Fibroblast of skin of right quadriceps (primary cell): Measurements from ENCODE around the gene NME1.
"Not testable (repeated sequence)": the region's sequence is repeated elsewhere in the genome, so short reads cannot be mapped to it uniquely, and the experiment has no call there.

ENCODE experiments used
- DNase-seq: peaks from one replicate; pipeline ENCODE4 v3.0.0-alpha.2; 2013

Gene NME1

DNA sequence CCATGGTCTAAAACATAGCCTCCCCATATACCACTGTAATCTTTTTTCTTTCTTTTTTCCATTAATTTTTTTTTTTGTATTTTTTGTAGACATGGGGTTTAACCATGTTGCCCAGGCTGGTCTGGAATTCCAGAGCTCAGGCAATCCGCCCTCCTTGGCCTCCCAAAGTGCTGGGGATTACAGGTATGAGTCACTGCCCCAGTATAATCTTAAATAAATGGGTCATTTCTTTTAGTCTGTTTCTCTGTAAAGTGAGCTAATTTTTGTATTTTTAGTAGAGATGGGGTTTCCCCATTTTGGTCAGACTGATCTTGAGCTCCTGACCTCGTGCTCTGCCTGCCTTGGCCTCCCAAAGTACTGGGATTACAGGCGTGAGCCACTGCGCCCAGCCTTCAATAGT is 5.7 kb upstream of the NME1 start:
- DNase-seq = no peak

DNA sequence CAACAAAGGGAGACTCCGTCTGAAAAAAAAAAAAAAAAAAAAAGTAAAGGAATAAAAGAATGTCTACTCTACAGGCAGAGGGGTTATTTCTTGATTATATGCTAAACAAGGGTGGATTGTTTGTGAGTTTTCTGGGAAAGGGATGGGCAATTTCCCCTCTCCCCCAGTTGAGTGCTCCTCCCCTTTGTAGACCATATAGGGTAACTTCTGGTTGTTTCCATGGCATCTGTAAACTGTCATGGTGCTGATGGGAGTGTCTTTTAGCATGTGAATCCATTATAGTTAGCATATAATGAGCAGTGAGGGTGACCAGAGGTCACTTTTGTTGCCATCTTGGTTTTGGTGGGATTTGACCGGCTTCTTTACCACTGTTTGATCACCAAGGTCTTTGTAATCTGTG is 4.2 kb upstream of the NME1 start:
- DNase-seq = no peak

DNA sequence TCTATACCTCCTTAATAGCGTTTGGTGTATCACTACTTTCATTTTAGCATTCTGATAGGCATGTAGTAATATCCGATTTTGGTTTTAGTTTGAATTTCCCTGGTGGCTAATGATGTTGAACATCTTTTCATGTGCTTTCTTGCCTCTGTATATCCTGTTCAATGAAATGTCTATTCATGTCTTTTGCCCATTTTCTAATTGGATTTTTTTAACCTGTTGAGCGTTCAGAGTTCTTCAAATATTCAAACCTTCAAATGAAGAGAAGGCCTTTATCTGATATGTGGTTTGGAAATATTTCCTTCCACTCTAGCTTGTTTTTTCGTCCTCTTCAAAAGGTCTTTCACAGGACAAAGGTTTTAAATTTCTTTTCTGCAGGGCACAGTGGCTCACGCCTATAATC is 2.4 kb upstream of the NME1 start:
- no peak for DNase-seq

DNA sequence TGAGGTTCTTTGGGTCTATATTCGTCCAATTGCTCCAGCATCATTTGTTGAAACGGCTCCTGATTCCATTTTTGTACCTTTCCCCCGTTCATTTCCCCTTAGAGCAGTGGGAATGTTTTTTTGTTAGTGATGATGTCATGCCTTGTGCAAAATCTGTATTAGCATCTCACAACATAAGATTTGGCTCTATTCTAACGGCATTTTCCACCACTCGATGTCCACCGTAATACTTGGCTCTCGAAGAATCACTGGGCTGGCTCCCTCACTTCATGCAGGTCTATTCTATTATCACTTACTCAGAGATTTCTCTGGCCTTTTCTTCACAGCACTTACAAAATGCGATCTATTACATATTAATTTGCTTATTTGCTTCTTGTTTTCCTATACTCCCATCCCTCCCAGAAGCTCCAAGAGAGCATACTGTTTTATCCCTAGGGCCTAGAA is 571 bp upstream of the NME1 start:
- DNase-seq = no peak

DNA sequence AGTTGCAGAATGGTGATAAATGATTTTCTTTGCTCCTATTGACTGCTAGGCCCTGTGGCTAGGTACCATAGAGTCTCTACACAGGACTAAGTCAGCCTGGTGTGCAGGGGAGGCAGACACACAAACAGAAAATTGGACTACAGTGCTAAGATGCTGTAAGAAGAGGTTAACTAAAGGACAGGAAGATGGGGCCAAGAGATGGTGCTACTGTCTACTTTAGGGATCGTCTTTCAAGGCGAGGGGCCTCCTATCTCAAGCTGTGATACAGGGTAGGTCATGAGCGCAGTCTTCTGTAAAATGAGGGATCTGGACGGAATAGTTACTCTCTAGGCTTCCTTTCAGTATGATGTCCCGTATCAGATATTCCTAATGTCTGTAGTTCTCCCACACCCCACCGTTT is 817 bp downstream of the NME1 start:
- peak; percentile 15 for DNase-seq

DNA sequence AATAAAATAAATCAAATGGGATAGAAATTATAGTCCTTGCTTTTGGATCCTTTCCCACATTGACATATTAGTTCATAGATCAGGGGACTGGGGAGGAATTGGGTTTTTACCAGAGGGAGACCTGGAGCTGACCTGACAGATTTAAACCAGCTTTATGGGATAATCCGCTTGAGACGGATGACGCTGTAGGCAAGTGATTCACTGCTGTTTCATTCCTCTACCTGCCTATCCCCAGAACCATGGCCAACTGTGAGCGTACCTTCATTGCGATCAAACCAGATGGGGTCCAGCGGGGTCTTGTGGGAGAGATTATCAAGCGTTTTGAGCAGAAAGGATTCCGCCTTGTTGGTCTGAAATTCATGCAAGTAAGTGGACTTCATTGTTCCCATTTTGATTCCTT is 2.1 kb downstream of the NME1 start:
- no peak for DNase-seq

DNA sequence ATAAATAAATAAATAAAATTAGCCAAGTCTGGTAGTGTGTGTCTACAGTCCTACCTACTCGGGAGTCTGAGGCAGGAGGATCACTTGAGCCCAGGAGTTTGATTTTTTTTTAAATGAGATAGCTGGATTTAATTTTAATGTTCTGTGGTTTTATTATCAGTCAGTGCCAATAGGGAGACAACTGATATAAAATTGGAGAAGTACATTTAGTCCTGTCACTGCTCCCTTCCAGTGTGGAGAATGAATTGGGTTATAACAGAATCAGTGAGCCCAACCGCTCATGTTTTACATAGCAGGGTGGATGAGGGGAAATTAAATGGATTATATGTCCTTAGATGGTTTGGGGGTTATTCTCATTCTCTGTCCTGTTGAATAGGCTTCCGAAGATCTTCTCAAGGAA is 6.2 kb downstream of the NME1 start:
- no peak for DNase-seq

DNA sequence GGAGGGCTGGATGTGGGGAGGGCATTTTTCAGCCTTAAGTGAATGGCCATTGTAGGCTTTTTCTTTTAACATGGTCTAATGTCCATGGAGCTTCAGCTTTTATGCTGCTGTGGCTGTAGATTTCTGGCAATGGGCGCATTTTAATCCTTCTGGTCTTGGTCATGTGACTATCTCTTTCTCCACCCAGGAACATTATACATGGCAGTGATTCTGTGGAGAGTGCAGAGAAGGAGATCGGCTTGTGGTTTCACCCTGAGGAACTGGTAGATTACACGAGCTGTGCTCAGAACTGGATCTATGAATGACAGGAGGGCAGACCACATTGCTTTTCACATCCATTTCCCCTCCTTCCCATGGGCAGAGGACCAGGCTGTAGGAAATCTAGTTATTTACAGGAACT is 8.2 kb downstream of the NME1 start:
- no peak for DNase-seq

DNA sequence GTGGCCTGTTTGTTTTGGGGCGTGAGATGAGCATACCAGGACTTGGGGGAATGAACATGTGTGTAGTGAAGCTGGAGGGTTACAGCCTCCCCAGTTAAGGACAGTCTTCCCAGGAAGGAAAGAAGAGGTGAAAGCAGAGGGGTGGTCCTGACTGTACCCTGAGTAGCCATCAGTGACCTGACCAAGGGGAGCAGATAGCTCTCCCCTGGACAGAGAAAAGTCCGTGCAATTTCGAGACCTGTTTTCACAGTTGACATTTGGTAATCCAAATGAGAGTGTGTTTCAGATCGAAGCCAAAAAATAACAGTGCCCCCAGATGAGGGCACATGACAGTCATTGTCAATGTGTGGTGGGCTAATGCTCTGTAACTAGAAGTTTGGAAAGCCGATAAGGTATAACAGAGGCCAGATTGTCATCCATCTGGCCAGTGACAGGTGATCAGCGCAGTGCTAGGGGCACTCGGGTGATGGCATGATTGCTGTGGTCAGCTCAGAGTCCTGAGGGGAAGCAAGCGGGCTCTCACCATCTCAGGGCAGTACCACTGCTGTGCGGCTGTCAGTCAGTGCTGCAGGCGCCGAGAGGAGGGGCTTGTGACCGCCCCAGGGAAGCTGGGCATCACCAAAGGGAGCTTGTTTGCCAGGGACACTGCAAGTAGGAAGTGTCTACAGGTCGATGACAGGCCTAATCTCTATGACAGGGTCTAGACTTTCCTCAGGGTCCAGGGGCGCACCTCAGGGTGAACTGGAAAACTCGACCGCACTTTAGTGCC is 11.7 kb downstream of the NME1 start:
- DNase-seq = no peak

DNA sequence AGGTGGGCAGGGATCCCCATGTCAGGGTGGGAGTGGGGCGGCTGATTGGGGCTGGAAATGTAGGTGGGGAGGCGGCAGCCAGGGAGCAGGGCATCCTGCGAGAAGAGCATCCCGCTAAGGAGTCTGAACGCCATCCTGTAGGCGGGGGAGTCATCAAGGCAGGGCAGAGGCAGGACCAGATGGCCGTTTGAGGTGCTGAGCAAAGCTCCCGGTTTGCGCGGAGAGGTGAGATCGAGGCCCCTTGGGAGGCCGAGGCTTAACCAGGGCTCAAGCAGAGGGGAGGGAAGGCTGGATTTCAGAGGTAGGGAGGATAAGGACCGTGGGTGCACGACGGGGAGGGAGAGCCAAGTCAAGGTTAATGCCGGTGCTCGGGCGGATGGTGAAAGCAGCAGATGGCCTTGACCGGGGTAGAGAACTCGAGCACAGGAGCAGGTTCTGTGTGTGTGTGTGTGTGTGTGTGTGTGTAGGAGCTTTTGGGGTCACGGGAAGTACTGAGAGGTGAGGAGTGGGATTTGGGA is 12.4 kb downstream of the NME1 start:
- DNase-seq = no peak

DNA sequence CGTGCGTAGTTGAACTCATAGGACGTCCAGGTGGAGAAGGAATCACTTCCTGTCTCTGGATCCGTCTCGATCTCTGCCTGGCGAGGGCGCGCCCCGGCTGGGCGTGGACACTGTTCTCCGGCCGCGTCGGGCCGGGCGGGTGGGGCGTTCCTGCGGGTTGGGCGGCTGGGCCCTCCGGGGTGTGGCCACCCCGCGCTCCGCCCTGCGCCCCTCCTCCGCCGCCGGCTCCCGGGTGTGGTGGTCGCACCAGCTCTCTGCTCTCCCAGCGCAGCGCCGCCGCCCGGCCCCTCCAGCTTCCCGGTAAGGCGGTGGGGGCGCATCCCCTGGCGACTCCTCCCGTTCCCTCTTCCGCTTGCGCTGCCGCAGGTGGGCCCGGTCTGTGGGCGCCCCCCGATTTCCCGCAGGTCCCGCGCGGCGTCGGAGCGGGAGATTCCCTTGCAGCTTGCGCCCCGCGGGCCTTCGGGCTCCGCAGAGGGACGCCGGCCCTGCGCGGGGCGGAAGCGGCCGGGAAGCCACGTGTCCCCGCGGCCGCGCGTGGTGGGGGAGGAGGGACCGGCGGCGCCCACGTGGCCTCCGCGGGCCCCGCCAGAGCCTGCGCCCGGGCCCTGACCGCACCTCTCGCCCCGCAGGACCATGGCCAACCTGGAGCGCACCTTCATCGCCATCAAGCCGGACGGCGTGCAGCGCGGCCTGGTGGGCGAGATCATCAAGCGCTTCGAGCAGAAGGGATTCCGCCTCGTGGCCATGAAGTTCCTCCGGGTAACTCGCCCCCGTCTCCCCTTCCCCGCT is 13.0 kb downstream of the NME1 start, which contains the start of gene NME2:
TSS of gene NME2 (plus strand) at position 214 of the 789 bp plus-strand sequence. CDS start at position 634, 420 bp downstream.
- peak; percentile 84 for DNase-seq

DNA sequence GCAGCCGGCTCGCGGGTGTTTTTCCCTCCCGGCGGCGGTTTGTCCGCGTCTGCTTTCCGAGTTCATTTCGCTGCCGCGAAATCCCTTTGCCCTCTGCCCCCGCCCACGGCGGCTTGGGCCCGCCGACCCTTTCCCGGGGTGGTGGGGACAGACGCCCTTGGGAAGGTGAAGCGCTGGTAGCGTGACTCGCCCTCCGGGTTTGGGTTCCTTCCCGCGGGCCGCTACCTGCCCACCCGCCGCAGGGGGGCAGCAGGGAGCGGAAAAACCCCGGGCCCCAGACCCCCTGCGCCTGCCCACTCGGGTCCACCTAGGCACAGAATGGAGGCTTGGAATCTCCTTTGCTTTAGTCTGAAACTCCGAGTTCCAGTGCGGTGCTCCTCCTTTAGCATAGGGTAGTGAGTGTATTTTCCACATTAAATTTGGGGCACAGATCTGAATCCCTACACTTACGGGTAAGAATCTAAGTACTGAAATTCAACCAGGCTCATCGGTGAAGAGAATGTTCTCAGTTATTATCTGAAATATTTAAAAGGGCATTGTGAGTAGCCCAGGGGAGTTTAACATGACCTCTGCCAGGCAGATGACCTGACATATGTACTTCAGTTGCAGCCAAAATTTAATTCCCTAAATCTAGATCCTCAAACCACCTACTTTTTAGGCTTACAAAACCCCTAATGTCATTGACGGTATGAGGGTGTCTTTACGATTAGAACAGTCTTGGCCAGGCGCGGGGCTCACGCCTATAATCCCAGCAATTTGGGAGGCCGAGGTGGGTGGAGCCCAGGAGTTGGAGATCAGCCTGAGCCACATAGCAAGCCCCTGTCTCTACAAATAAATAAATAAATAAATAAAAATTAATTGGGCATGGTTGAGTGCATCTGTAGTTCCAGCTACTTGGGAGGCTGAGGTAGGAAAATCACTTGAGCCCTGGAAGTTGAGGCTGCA is 13.9 kb downstream of the NME1 start:
- peak; percentile 43 for DNase-seq

DNA sequence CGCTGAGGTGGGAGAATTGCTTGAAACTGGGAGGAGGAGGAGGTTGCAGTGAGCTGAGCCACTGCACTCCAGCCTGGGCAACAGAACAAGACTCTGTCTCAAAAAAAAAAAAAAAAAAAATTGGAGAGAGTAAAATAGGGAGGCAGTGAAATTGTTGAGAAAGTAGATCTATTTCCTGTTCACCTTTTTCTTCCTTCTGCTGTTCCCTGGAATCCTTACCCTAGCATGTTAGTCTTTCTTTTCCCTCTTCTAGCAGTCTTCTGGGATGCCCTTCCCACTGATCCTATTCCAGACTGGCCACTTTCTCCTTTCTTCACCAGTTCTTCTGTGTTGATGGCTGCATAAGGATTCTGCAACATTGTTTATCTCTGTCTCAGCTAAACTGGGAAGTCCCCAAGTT is 16.0 kb downstream of the NME1 start:
- DNase-seq = no peak

DNA sequence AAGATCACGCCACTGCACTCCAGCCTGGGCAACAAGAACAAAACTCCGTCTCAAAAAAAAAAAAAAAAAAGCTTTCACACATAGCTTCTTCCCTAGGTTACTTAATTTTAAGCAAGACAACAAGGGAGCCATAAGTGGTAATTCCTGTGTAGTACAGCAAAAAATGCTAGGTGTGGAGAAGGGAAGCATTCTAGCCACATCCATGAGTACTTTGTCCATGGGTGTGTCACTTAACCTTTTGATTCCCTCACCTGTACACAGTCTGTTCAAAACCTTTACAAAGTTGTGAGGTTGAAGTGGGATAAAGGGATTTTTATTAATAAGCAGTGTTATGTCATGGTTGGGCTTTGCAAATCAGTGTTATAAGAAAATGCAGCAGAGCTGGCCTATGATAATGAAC is 17.4 kb downstream of the NME1 start:
- DNase-seq = no peak

DNA sequence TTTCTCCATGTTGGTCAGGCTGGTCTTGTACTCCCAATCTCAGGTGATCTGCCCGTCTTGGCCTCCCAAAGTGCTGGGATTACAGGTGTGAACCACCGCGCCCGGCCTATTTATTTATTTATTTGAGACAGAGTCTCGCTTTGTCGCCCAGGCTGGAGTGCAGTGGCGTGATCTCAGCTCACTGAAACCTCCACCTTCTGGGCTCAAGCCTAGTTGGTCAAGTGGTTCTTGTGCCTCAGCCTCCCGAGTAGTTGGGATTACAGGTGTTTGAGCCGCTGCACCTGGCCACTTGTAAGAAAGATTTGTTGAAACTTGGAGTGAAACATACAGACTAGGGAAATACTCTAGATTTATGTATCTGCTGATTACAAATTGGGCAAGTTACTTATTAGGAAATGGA is 18.7 kb downstream of the NME1 start:
- not testable (repeated sequence) for DNase-seq

DNA sequence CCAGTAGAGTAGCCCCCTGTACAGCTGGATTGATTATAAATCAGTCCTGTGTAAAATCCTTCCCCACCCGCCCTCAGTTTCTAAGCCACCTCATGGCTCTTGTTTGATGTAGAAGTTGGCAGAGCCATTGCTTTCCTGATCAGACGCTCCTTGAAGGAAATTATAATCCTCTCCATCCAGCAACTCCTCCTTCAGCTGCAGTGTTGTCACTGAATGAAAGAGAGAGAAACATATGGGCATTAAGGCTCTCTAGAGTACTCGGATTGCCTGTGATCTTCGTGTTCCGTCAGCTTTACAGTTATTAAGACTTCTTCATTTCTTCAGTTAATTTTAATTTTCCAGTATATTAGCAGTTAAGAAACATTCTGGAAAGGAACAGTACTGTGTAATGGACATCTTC is 27.1 kb downstream of the NME1 start:
- DNase-seq = no peak

DNA sequence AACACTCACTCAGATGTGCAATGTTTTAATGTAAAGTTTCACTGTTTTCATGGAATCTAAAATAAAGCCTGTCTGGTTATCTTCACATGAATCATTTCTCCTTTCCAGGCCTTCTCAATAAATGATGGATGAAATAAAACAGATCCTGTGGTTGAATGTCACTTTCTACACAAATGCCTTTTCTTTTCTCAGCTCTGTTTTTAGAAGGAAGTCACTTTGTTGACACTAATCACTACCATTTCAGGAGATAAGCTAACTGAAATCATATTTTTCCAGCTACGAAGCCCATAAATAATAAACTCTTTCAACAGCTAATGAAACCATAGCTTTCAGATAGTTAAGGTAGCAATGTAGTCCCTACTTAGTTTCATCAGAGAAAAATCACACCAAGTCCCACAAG is 30.8 kb downstream of the NME1 start:
- DNase-seq = no peak

DNA sequence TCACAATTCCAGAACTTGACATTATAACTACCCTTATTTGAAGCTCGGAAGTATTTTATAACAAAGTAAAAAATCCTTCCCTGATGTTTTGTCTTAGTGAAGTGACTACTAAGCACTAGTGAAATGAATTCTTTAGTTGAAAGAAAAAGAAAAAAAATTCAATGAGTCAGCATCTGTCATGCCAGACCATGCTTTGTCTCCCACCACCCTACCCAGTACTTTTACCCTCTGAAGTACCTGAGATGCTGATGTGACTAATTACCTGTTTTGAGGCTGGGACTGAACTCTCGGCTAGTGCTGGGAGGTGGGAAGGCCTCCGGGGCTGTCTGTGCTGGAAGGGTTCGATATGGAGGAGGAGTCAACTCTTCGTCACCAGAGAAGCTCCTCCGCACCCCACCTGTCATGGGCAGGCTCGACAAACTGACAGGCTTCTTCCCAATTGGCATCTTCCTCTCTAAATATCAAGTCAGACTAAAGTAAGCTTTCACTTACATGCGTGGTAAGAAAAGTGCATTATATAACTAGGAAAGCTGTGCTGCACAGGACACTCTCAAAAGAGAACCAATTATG is 32.5 kb downstream of the NME1 start:
- DNase-seq = no peak

DNA sequence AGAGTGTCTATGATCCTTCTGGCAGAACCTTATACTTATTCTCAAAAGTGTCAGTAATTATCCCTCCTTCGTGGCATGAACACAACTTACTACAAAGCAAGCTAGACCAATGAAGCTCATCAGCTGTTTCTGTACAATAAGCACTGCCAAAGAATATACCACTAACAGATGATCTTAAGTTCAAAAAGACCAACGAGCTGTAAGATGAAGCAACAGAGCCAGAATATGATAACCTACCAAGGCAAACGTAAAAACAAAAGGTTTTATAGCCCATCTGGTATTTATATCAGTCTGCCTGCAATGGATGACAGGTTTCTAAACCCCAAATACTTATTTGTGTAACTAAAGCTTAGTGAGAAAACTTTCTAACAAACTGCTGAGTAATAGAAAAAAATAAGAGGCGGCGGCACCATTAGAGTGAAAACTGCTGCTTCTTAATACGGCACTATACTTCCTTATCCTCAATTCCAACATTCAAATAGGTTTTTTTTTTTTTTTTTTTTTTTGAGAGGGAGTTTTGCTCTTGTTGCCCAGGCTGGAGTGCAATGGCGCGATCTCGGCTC is 35.0 kb downstream of the NME1 start:
- no peak for DNase-seq

DNA sequence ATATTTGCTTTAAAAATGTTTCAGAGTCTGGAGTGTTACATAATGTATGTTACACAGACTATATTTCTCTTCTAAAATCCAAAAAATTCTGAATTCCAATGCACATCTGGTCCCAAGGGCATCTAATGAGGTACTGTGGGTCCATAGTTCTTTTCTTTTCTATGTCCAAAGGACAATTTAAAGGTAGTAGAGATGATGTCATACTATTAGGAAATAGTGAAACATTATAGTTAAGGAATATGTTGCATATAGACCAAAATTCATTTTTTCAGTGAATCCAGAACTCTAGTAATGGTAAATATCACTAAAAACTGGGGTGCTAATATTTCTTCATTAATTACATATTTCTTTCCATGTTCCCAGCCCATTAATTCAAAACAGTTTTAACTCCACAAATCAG is 35.8 kb downstream of the NME1 start:
- DNase-seq = no peak

DNA sequence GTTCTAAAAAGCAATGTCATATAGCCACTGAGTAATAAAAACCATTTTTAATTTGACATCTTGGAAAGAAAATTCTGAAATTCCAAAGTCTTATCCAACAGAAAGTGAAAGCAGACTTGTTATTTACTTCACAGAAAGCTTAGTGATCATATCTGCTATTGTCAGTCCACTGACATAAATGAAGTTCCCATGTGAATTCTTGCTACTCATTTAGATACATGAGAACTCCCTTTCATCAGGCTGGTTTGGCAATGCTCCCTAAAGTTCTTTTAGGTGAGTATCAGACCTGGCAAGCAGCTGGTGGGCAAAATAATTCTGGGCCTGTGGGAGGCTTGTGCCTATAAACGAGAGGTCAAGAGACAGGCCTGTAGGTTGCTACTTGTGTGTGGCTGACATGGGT is 36.3 kb downstream of the NME1 start:
- DNase-seq = no peak

DNA sequence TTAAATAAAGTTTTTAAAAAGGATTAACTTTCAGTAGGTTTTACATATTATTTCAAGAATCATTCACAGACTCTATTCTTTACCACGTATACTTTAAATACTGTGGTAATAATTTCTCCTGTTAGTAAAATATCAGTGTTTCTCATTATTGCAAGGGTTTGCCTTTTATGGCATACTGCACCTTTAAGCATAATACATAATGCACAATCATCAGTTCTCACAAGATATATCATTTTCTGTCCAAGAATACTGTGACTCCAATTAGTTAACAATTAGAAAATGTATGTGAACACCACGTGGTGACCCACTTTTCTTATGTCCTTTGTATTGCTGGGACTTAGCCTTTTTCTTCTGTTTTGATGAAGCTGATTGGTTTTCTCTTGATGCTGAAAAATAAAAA is 38.5 kb downstream of the NME1 start:
- no peak for DNase-seq
